Measurements from ENCODE around the gene ZNF662.

Gene ZNF662

DNA sequence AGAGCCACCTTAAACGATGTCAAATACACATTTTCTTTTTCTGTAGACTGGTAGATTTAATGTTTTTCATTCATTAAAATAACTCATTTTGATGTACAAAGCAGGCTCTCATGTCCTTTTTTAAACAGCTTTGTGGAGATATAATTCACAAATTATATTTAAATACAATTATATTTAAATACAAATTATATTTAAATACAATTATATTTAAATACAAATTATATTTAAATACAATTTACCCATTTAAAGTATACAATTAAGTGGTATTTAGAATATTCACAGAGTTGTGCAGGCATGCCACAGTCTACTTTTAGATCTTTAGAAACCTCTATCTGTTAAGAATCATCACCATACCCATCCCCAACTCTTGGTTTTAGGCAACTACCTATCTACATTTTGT is 36.8 kb downstream of the ZNF662 start:
- no peak for DNase-seq

- no peak for DNase-seq
Measured at GRCh38 chr3:42946050-42946449, 40.1 kb downstream of the ZNF662 start.

DNA sequence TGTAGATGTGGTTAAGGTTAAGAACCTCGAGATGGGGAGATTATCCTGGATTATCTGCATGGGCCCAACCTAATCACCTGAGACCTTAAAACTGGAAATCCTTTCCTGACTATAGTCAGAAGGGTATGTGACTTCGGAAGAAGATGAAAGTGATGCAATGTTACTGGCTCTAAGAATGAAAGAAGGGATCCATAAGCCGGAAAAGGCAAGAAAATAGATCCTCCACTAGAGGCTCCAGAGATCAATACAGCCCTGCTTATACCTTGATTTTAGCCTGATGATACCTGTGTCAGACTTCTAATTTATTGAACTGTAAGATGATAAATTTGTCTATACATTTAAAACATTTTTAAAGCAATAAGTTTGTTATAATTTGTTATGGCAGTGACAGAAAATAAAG is 51.6 kb downstream of the ZNF662 start:
- no peak for DNase-seq

- DNase-seq, result no peak
Measured at GRCh38 chr3:42960282-42960681, 54.3 kb downstream of the ZNF662 start.

- DNase-seq, result no peak
Measured at GRCh38 chr3:42960786-42961185, 54.8 kb downstream of the ZNF662 start.

DNA sequence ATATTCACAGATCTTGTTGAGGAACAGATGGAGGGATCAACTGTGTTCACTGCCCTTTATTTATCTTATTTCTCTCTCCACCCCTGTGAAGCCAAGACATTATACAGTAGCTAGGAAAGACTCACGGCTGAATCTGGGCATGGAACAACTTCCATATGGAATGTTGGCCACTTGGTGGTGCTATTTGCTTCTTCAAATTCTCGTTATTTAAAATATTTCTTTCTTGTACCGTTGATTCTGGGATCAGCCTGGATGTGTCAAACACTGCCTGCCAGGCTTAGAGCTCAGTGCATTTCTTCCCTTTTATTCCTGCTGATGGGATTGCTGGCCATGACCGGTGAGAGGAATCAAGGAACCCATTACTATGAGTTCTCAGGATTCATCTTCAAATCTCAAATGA is 55.7 kb downstream of the ZNF662 start:
- no peak for DNase-seq

DNA sequence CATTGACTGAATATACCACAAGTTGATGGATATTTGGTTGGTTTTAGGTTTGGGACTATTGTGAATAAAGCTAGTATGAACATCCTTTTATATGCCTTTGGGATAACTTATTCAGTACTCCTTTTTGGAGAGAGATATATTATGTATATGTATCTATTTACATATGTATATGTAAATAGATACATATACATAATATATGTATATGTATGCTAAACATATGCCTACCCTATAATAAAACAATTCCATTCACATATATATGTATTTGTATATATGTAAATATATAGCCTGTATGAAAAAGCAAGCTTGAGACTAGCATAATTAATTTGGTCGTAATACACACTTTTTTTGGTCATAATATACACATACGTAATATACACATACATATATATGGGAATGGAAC is 57.3 kb downstream of the ZNF662 start:
- no peak for DNase-seq

- DNase-seq, result no peak
Measured at GRCh38 chr3:42964266-42964665, 58.3 kb downstream of the ZNF662 start.
